AG09309 (cell line): ENCODE data around the gene MAN1A1.

Experiments used
- DNase-seq: peaks from one replicate; pipeline ENCODE4 v3.0.0-alpha.2; 2010; ENCODE audit warnings: low read depth
- H3K4me3 ChIP-seq: 2 replicates; pipeline ENCODE4 v1.5.1; 2011; ENCODE audit warnings: mild to moderate bottlenecking, low read depth, low read length, moderate library complexity; ENCODE audit not compliant: control insufficient read depth
- CTCF ChIP-seq: IDR thresholded peaks from 2 replicates; pipeline ENCODE4 v1.5.1; 2011; ENCODE audit warnings: mild to moderate bottlenecking, low read depth, low read length, inconsistent platforms; ENCODE audit not compliant: insufficient read depth, control insufficient read depth; ENCODE audit errors: missing control alignments

The MAN1A1 gene

GRCh38 chr6:119370080-119370479 lies 20.5 kb upstream of the MAN1A1 start:
- H3K4me3 ChIP-seq = no peak overlapping the region
- no peak for DNase-seq
- TF ChIP-seq CTCF = no peak

GRCh38 chr6:119368921-119369320 lies 19.4 kb upstream of the MAN1A1 start:
- TF ChIP-seq CTCF = no peak
- no peak overlapping the region for H3K4me3 ChIP-seq
- no peak for DNase-seq

GRCh38 chr6:119361209-119361608 lies 11.6 kb upstream of the MAN1A1 start:
- TF ChIP-seq CTCF = no peak
- no peak for DNase-seq
- no peak overlapping the region for H3K4me3 ChIP-seq

GRCh38 chr6:119360262-119360915 lies 10.8 kb upstream of the MAN1A1 start:
- TF ChIP-seq CTCF = no peak
- no peak for DNase-seq
- H3K4me3 ChIP-seq = no peak overlapping the region

- no peak for DNase-seq
- H3K4me3 ChIP-seq = no peak overlapping the region
- TF ChIP-seq CTCF = no peak
Observed at GRCh38 chr6:119355890-119356289, 6.3 kb upstream of the MAN1A1 start.

- no peak for DNase-seq
- TF ChIP-seq CTCF = no peak
- no peak overlapping the region for H3K4me3 ChIP-seq
Observed at GRCh38 chr6:119355157-119355556, 5.6 kb upstream of the MAN1A1 start.
